Measurements from ENCODE around the gene OR13F1.
"Not testable (repeated sequence)": the region's sequence is repeated elsewhere in the genome, so short reads cannot be mapped to it uniquely, and the experiment has no call there.

The OR13F1 gene

GRCh38 chr9:104503963-104504362, at the start of gene OR13F1:
TSS of gene OR13F1 (plus strand) at chr9:104504263. CDS start at chr9:104504263, 0 bp downstream.
- DNase-seq (ENCODE audit: low read depth): no peak

GRCh38 chr9:104456831-104457230, 47.2 kb upstream of the OR13F1 start:
- no peak for DNase-seq (ENCODE audit: low read depth)

DNA sequence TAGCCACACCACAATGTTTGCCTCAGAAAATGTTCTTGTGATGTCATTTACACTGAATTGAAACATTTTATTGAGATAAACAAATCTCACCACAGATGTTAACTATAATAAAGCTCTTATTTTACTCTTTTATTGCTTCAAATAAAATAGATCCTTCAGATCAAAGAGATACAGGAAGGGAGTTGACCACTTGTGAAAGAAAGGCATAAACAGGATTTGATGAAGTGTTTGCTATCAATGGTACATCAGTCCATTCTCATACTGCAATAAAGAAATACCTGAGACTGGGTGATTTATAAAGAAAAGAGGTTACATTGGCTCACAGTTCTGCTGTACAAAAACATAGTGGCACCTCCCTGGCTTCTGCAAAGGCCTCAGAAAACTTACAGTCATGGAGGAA, 40.2 kb upstream of the OR13F1 start:
- no peak for DNase-seq (ENCODE audit: low read depth)

DNA sequence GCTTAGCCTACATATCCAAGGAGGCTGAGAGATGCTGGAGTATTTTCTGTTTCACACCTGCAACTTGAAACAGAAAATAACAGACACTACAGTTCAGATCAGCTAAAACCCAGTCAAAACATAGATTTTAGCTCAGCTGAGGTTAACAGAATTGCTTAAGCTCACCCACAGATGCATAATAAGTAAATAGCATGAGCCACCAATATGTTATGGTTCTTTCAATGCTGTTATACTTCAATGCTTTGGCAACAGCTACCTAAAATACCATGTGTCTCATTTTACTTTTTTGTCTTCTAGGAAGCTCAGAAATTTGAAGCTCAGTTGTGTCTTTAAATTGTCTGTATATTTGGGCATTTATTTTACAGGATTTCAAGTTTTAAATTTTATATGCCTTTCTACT, 35.8 kb upstream of the OR13F1 start:
- DNase-seq (ENCODE audit: low read depth): no peak

- DNase-seq (ENCODE audit: low read depth): no peak
Observed at GRCh38 chr9:104482921-104483570, 21.0 kb upstream of the OR13F1 start.

DNA sequence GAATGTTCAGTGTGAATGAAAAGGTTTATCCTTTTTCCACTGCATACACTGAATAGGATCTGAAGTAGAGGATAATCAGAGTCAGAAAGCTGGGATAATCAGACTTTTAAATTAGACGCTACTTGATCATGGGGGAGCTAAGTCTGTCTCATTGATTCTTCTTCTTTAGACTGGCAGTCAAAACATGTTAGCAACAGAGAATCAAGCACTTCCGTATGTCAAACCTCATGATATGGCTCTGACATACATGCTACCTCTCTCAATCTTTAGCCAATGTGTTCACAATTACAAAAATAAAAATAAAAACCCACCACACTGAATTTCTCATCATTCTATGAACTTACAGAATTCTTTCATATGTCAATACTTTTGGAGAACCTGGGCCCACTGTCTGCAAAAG, 19.0 kb upstream of the OR13F1 start:
- no peak for DNase-seq (ENCODE audit: low read depth)

GRCh38 chr9:104494808-104495207, 9.3 kb upstream of the OR13F1 start:
- DNase-seq (ENCODE audit: low read depth): no peak

DNA sequence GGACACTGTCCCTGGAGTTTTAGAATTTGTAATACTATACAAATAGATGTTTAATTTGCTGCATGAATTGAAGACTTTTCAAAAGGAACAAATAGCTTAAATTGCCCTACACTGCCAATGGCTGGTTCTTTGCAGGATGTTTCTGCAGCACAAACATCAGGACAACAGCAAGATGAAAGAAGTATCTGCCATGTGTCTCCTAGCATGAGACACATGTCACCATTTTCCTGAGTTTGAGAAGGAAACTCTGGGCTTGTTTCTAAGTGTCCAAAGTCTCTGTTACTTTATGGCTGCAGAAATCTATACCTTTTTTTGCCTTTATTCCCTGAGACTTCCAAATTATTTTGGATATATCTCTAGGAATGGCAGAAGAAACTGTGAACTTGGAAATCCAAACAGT, 623 bp upstream of the OR13F1 start:
- DNase-seq (ENCODE audit: low read depth): no peak

GRCh38 chr9:104506565-104506964, 2.5 kb downstream of the OR13F1 start:
- DNase-seq (ENCODE audit: low read depth): no peak

- DNase-seq (ENCODE audit: low read depth): no peak
Observed at GRCh38 chr9:104514901-104515300, 10.8 kb downstream of the OR13F1 start.

DNA sequence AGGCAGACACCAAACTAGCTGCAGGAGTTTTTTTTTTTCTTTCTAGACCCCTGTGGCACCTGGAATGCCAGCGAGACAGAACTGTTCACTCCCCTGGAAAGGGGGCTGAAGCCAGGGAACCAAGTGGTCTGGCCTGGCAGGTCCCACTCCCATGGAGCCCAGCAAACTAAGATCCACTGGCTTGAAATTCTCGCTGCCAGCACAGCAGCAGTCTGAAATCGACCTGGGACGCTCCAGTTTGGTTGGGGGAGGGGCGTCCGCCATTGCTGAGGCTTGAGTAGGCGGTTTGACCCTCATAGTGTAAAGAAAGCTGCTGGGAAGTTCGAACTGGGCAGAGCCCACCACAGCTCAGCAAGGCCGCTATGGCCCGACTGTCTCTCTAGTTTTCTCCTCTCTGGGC, 16.2 kb downstream of the OR13F1 start:
- not testable (repeated sequence) for DNase-seq (ENCODE audit: low read depth)

- no peak for DNase-seq (ENCODE audit: low read depth)
Observed at GRCh38 chr9:104527109-104527508, 23.0 kb downstream of the OR13F1 start, which contains the start of gene OR13C4. TSS of gene OR13C4 (minus strand) at chr9:104527209. CDS start at chr9:104527209, 0 bp downstream.

GRCh38 chr9:104536756-104537155, 32.7 kb downstream of the OR13F1 start, which contains the start of gene OR13C3:
TSS of gene OR13C3 (minus strand) at chr9:104536856. CDS start at chr9:104536723, 133 bp downstream.
- no peak for DNase-seq (ENCODE audit: low read depth)

DNA sequence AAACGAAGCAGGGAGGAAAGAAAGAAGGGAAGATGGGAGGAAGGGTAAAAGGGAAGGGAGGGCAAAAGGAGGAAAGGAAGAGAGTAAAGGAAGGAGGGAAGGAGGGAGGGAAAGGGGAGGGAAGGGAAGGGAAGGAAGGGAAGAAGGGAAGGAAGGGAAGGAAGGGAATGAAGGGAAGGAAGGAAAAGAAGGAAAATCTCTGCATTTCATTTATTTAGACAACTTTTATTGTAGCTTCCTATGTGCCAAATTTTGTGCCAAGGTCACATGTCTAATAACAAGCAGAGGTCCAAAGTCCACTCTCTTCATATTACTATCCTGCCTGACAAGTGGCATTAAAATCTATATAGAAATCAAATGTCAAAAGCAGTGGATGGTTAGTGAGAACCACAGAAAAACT, 35.2 kb downstream of the OR13F1 start:
- no peak for DNase-seq (ENCODE audit: low read depth)

- DNase-seq (ENCODE audit: low read depth): no peak
Observed at GRCh38 chr9:104544644-104545043, 40.6 kb downstream of the OR13F1 start.

- no peak for DNase-seq (ENCODE audit: low read depth)
Observed at GRCh38 chr9:104553261-104553660, 49.2 kb downstream of the OR13F1 start.

Data from non-pigmented ciliary epithelial cell (primary cell).